Activated gamma-delta T cell treated with anti-CD3 and anti-CD28 coated beads, Interleukin-2, amount 50 U/mL, for 16 hours (primary cell): ENCODE data around the gene HSD17B13.
"Not testable (repeated sequence)": the region's sequence is repeated elsewhere in the genome, so short reads cannot be mapped to it uniquely, and the experiment has no call there.

Experiments used
- DNase-seq: peaks from one replicate; pipeline ENCODE4 v3.0.0-alpha.2; 2020; ENCODE audit warnings: low read depth

The HSD17B13 gene, protein sequence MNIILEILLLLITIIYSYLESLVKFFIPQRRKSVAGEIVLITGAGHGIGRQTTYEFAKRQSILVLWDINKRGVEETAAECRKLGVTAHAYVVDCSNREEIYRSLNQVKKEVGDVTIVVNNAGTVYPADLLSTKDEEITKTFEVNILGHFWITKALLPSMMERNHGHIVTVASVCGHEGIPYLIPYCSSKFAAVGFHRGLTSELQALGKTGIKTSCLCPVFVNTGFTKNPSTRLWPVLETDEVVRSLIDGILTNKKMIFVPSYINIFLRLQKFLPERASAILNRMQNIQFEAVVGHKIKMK

DNA sequence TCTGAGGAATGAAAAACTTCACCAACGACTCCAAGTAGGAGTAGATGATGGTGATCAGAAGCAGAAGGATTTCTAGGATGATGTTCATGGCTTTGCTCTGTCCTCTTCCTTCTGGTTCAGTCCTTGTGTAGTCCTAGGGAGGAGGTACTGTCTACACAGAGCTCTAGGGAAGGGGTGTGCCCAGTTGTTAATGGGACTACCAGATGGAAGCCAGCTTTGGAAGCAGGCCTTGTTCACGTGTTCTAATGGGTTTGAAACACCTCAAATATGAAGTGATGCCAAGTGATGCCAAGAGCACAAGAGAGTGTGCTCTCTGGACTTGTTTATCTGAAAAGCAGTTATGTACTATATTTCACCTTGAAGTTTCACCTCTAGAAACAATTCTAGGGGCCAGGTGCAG lies at the start of gene HSD17B13:
Gene HSD17B13 (minus strand): TSS at position 129 of the 400 bp plus-strand sequence. CDS start 41 bp downstream, at position 88.
- DNase-seq = no peak

DNA sequence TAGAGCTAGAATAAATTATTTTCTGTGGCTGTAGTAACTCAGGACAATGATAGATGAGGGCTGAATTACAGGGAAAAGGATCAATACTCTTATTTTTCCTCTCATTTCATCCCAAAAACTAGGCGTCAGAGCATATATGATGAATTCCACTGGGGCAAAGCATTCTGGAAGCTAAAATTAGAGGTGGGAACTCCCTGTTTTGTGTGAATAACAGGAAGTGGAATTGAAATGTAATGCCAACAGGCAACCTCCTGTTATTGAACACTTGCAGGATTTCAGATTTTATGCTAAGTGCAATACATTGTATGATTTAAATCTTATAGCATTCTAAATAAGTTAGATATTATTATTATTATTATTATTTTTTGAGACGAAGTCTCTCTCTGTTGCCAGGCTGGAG lies 47.4 kb upstream of the HSD17B13 start:
- DNase-seq = no peak

DNA sequence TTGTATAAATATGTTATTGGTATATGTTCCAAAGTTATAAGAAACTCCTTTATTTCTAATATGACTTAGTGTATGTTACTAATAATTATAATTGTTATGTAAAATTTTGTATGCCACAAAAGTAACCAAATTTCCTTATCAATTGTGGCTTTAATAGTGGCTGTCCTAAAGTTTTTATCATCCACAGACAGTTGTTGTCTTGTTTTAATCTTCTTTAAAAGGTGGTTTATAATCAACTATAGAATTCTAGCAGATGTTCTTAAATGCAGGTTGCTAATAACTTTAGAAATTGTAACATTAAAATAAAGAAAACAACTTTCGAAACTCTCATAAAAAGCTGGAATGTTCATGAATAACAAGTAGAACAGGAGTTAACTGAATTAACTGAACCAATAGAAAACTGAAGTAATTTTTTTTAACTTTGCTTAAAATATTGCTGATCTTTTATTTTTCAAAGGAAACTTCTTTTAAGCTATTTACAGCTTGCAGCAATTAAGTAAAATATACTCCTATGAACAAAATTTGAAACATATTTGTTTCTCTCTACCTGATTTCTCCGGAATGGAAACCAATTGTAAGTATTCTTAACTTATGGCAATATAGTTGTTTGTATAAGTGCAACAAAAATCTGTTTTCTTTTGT lies 44.0 kb upstream of the HSD17B13 start:
- no peak for DNase-seq

DNA sequence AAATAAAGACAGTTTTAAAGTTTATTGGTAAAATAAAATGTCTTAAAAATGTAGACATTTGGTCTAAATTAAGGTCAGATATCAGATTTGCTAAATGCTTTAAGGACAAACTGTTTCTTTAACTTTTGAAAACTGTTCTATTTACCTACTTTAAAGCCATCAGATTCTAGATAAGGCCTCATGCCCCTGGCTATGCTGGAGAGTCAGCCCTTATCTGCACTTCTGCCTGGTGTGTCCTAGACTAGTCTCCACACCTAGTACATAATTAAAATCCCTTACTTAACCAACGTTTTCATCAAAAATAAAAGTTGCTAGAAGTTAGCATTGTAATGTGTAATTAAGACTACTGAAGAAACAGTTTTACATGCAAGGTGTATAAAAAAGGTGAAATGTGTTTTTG lies 42.7 kb upstream of the HSD17B13 start:
- no peak for DNase-seq

DNA sequence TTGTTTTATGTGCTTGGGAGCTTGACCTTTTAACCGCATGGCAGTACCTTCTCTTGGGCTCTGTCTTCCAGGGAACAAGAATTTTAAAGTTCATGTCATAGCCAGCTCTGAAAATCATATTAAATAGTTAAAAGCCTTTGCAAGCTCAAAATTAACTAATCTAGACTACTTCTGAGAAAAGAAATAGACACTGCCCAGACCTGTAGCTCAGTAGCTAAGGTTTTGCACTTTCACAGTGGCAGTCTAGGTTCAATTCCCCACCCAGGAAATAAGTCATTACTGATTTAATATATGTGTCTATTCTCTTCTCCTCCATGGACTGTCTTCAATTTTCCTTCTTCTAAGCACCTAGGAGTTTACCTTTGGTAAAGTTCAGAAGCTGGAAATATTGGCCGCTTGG lies 40.9 kb upstream of the HSD17B13 start:
- DNase-seq = no peak

DNA sequence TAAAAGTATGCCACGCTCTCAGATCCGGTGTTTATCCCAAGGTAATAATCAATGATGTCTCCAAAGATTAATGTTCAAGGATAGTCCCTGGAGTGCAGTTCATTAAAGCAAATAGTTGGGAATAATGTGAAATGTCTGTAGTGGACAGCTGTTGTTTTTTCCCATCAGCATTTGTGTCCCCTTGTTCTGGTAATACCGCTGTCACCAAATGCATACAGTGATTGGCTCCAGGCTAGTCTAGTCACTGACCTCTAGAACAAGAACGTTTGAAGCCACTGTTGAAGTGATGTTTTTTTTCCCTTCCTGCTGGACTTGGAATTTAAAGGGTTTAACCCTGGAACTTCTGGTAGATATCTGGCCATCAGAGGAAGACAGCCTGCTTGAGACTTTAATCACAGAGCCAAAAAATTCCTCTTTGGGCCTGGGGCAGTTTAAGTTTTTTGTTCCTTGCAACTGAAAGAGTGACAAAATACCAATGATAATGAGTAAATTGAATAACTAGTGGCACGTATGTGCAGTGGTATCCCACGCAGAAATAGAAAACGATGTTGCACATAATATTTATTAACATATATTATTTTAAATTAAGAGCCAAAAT lies 37.8 kb upstream of the HSD17B13 start:
- no peak for DNase-seq

DNA sequence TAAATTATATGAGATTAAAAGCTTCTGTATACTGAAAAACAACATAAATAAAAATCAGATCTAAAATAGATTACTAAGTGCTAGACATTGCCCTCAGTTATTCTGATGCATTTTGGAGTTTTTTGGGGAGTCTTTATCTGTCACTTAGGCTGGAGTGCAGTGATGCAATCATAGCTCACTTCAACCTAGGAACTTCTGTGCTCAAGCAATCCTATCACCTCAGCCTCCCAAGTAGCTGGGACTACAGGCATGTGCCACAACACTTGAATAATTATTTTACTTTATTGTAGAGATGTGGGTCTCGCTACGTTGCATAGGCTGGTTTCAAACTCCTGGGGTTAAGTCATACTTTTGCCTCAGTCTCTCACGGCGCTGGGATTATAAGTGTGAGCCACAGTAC lies 36.6 kb upstream of the HSD17B13 start:
- DNase-seq = no peak

DNA sequence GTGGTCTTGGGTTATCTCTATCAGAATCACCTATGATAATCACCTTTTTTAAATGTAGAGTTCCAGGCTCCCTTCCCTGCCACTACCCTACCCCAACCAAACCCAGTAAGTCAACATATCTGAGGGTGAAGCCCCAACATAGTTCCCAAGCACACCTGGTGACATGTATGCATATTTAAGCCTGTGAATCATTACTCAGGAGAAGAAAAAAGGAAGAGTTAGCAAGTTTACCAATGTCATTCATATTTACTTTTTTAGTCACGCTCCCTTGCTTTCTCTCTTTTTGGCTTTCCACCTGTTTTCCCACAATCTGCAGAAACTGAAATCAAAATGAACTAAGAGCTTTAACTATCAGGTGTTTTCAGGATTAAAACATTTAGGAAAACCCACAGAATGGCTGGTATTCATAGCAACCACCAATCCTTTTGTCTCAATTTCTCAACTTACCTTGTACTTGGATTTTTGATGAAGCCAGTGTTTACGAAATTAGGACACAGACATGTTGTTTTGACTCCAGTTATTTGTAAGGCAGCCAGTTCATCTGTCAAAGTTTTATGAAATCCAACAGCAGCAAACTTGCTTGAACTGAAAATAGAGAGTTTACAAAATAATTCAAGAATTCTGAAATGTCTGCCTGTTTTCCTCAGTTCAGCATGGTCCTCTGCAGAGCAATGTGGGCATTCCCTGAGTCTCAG lies 34.3 kb upstream of the HSD17B13 start:
- DNase-seq = no peak

DNA sequence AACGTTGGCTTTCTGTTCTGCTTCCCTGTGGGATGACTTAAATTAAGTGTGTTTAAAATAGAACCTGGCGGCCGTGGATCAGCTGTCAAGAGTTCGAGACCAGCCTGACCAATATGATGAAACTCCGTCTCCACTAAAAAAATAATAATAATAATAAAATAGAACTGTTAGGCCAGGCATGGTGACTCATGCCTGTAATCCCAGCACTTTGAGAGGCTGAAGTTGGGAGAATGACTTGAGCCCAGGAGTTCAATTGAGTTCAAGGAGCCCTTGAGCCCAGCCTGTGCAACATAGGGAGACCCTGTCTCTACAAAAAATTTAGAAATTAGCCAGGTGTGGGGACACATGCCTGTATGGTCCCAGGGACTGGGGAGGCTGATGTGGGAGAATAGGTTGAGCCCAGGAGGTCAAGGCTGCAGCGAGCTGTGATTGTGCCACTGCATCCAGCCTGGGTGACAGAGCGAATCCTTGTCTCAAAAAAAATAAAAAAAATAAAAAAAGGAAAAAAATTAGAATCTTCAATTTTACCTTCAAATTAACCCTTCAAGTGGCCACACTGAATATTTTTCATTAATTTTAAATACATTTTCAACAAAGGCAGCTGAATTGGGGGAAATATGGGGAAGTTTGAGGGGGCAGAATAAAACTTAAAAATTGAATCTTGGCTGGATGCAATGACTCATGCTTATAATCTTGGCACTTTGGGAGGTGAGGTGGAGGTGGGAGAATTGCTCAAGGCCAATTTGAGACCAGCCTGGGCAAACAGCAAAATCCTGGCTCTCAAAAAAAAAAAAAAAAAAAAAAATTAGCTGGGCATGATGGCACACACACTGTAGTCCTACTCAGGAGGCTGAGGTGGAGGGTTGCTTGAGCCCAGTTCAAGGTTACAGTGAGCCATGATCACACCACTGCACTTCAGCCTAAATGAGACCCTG lies 31.8 kb upstream of the HSD17B13 start:
- no peak for DNase-seq

DNA sequence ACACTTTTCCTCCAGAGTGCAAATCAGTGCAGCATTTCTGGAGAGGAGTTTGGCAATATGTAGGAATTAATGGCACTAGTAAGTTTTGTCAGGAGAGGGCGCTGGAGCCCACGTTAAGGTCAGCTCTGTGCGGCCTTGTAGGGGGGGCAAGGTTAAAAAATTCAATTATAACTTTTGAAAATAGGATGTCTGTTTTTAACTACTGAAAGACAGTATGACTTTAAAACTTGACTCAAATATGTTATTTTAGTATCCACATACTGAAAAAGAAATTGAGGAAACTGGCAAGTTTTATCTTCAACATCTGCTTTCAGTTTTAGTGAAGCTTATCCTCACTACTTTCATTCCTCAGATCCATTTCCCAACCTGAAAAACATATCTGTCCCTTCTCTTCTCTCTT lies 30.9 kb upstream of the HSD17B13 start:
- DNase-seq = peak; percentile 12

DNA sequence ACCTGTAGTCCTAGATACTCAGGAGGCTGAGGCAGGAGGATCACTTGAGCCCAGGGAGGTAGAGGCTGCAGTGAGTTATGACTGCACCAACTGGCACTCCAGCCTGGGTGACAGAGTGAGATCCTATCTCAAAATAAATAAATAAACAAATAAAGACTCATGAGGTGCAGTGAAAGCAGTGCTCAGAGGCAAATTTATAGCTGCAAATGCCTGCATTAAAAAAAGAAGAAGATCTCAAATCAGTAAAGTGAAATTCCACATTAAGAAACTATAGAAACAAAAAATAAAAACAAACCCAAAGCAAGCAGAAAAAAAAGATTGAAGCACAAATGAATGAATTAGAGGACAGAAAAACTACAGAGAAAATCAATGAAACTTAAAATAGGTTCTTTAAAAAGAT lies 22.5 kb upstream of the HSD17B13 start:
- DNase-seq = no peak

DNA sequence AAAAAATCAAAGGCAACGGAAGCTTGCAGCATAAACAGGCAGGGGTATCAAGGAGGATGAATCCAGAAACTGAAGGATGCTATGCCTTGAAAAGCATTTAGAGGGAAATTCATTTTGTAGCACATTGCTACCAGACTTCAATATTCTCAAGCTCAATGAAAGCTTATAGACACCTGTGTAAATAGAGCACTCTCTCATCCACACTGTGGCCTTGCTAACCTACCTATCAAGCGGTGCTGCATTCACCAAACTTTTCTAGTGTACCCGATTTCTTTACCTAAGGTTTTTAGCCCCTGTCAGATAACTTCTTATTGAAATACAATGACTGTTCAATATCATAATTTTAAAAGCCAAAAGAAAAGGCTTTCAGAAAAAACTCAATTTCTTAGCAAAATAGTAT lies 20.2 kb upstream of the HSD17B13 start:
- no peak for DNase-seq

DNA sequence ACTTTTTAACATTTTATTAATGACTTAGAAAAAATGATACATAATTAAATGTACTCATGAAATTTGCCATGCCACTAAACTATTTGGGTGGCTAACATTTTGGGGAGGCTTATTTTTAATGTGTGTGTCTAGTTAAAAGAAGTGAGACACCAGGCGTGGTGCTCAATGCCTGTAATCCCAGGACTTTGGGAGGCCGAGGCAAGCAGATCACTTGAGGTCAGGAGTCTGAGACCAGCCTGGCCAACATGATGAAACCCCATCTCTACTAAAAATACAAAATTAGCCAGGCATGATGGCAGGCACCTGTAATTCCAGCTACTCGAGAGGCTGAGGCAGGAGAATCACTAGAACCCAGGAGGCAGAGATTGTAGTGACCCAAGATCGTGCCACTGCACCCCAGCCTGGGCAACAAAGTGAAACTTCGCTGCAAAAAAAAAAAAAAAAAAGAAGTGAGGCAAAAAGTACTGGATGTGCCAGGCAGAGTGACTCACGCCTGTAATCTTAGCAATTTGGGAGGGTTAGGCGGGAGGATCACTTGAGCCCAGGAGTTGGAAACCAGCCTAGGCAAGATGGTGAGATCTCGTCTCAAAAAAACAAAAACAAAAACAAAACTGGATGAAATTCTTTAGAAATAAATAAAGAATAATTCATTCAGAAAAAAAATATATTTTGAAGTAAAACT lies 19.4 kb upstream of the HSD17B13 start:
- DNase-seq = not testable (repeated sequence)

DNA sequence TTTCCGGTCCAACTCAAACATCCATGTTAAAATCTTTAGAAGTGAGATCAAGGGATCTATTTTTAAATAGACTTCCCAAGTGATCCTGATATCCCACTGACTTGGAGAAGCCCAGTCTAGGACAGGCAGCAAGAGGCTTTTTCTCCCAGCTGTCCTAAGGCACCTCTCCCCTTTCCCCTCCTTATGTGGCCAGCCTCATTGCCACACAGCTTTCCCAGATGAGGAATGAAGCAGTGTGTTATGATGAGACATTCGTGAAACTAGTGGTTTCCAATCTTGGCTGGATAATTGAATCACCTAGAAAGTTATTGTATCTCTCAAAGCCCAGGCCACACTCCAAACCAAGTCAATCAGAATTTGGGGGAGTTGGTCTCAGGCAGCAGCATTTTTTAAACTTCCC lies 16.8 kb upstream of the HSD17B13 start:
- DNase-seq = no peak

DNA sequence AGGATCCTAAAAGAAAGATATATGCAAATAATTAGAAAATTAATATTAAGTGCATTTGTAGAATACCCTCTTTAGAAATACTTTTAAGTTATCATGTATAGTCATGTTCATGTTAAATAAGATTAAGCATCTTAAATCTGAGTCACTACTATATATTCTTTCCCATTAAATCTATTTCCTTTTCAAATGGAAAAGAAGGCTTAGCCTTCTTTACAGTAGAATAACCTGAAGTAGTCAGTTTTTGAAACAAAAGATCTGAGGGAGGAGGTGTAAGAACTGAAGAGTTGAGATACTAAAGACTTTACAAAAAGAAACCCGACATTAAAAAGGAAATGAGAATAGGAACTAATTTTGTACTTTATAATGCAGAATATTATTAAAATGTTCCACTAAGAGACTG lies 14.7 kb upstream of the HSD17B13 start:
- no peak for DNase-seq

DNA sequence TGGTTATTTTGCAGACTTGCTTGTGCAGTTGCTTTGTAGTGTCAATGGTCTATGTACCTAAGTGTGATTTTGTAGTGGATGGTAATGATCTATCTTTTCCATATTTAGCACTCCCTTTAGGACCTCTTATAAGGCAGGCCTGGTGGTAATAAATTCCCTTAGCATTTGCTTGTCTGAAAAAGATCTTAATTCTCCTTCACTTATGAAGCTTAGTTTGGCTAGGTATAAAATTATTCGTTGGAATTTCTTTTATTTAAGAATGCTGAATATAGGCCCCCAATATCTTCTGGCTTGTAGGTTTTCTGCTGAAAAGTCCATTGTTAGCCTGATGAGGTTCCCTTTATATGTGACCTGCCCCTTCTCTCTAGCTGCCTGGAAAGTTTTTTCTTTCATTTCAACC lies 10.6 kb upstream of the HSD17B13 start:
- no peak for DNase-seq

DNA sequence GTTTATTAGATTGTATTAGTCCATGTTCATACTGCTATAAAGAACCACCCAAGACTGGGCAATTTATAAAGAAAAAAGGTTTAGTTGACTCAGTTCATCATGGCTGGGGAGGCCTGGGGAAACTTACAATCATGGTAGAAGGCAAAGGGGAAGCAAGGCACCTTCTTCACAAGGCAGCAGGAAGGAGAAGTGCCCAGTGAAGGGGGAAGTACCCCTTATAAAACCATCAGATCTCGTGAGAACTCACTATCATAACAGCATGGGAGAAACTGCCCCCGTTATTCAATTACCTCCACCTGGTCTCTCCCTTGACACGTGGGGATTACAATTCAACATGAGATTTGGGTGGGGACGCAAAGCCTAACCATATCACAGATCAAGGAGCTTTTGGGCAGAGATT lies 8.1 kb upstream of the HSD17B13 start:
- no peak for DNase-seq

DNA sequence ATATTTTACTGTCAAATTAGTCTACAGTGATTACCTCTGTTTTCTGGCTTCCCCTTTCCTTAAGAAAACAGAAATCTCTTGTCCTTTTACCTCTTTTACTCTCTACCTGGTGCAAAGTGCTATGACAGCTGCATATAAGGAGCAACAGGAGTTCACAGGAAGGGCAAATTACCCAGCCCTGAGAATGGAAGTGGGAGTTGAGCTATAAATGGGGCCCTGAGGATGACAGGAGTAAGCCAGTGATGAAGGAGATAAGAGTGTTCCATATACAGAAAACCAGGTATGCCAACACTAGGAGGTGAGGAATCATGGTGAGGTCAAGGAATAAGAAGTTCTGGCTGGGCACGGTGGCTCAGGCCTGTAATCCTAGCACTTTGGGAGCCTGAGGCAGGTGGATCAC lies 4.5 kb upstream of the HSD17B13 start:
- no peak for DNase-seq

DNA sequence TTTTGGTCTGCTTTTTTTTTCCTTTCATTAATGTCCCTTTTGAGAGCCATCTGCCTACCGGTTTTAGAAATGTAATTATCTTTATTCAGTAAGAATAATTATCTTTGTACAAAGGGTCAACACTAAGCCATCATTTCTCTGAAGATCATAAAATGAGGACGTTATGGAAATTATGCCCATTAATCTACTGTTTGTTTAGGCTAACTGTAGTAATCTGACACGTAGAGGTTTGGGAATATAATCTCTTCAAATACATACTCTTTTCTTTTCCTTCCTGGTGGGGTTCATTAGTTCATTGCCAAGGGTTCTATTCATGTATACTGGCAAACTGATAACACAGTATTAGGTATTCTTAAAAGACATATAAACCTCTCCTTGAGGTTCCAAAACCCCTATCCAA lies 3.8 kb upstream of the HSD17B13 start:
- no peak for DNase-seq

DNA sequence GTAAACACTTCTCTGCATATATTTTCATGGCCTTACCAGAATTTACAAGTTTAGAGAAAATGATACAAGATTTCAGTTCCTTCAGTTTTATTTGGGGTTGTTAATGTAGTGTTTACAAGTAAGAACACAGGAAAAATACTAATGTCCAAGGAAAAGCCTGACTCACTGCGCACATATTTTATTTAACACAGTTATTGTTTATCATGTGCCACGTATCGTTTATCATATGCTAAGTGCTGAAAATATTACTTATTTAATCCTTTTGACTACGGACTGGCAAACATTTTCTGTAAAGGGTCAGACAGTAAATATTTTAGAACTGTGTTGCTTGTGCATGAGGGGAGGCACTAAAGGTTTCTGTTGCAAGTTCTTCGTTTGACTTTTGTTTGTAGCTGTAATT lies 794 bp downstream of the HSD17B13 start:
- no peak for DNase-seq

DNA sequence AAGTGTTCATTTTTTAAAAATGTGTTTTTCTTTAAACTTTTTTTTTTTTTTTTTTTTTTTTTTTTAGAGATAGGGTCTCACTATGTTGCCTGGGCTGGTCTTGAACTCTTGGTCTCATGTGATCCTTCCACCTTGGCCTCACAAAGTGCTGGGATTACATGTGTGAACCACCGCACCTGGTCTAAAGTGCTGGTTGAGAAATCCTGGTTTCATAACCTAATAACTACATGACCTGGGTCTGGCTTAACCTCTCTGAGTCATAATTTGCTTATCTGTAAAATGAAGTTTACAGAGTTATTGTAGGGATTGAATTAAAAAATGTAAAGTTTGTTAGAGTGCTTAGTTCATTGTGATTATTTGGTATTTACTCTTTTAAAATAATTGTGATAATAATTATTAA lies 5.2 kb downstream of the HSD17B13 start:
- DNase-seq = no peak
